Smooth muscle cell (in vitro differentiated cells): ENCODE measurements around the gene ZC3H7A. TPM values are rescaled to one million over a fixed set of nuclear protein-coding genes. Genes with fewer than 3 reads are reported as not detected.

Source experiments
- DNase-seq: peaks from one replicate; lab custom pipeline; 2025; ENCODE audit not compliant: unreplicated experiment; lab: John Stamatoyannopoulos, UW
- H2AFZ ChIP-seq: fragments of 200-600 bp; sonication (generic); 2 replicates; pipeline ENCODE4 v1.6.0; 2016; ENCODE audit warnings: antibody characterized with exemption, low read depth, mild to moderate bottlenecking
- H3F3A ChIP-seq: fragments of 200-600 bp; sonication (generic); 2 replicates; pipeline ENCODE4 v1.6.0; 2017; ENCODE audit warnings: antibody characterized with exemption, low read depth
- H3K27ac ChIP-seq: fragments of 200-600 bp; sonication (generic); 2 replicates; pipeline ENCODE4 v1.5.1; 2016; ENCODE audit warnings: low read depth, mild to moderate bottlenecking
- H3K27me3 ChIP-seq: fragments of 200-600 bp; sonication (generic); 2 replicates; pipeline ENCODE4 v1.6.1; 2016; ENCODE audit warnings: low read depth, mild to moderate bottlenecking
- H3K36me3 ChIP-seq: fragments of 200-600 bp; sonication (generic); 2 replicates; pipeline ENCODE4 v1.5.1; 2016; ENCODE audit warnings: low read depth
- H3K4me1 ChIP-seq: fragments of 200-600 bp; sonication (generic); 2 replicates; pipeline ENCODE4 v1.5.1; 2016; ENCODE audit warnings: low read depth
- H3K4me2 ChIP-seq: fragments of 200-600 bp; sonication (generic); 2 replicates; pipeline ENCODE4 v1.6.0; 2016; ENCODE audit warnings: mild to moderate bottlenecking
- H3K4me3 ChIP-seq: fragments of 200-600 bp; sonication (generic); 2 replicates; pipeline ENCODE4 v1.5.1; 2016; ENCODE audit warnings: mild to moderate bottlenecking
- H3K79me2 ChIP-seq: fragments of 200-600 bp; sonication (generic); 2 replicates; pipeline ENCODE4 v1.6.0; 2016; ENCODE audit warnings: low read depth, mild to moderate bottlenecking
- H3K9ac ChIP-seq: fragments of 200-600 bp; sonication (generic); 2 replicates; pipeline ENCODE4 v1.6.0; 2016; ENCODE audit warnings: low read depth
- H3K9me3 ChIP-seq: fragments of 200-600 bp; sonication (generic); replicated peaks from 2 replicates; pipeline ENCODE4 v1.5.1; 2016; ENCODE audit warnings: low read depth
- H4K20me1 ChIP-seq: fragments of 200-600 bp; sonication (generic); 2 replicates; pipeline ENCODE4 v1.6.0; 2016; ENCODE audit warnings: low read depth
- CTCF ChIP-seq: fragments of 200-600 bp; sonication (generic); IDR thresholded peaks from 2 replicates; pipeline ENCODE4 v1.5.1; 2017; ENCODE audit warnings: borderline replicate concordance, mild to moderate bottlenecking, antibody characterized with exemption; ENCODE audit not compliant: insufficient read depth, poor library complexity, severe bottlenecking
- WGBS: methylation state at CpG from one replicate; pipeline ENCODE4 v1.1.7; 2016; ENCODE audit warnings: low lambda C conversion rate; 5-methylcytosine and 5-hydroxymethylcytosine counted together
- polyA plus RNA-seq: library from polyadenylated mRNA; unstranded; fragments of >200 nt; fragmentation: Nextera tagmentation; extraction: Ambion mirVana; gene quantifications from 2 replicates; pipeline ENCODE4 v1.2.1, GENCODE V29; 2016
- small RNA-seq: library from RNA; depleted of rRNA; stranded (forward); fragments of <200 nt; gene quantifications from one replicate; pipeline ENCODE3, GENCODE V24; 2014
- total RNA-seq: library from RNA; depleted of rRNA; stranded (reverse); fragments of >200 nt; gene quantifications from 2 replicates; pipeline ENCODE4 v1.2.3, GENCODE V29; 2014

The ZC3H7A gene
- total and polyA plus RNA-seq, 2 experiments from 2014 or later, result 37.3 to 38.6 TPM

- Histone ChIP-seq H3K27me3 (no peaks in the 10 kb centered on the region), H3K36me3 (peaks cover 4% of the 10 kb centered on the region), H2AFZ (no peak overlapping the region), H3K4me3 (no peak overlapping the region), H3K4me1 (no peaks in the 10 kb centered on the region), H4K20me1 (peaks cover 92% of the 10 kb centered on the region), H3K9ac (no peak overlapping the region), H3F3A (no peaks in the 10 kb centered on the region), H3K27ac (no peak overlapping the region), H3K9me3 (no peaks in the 10 kb centered on the region), H3K4me2 (no peak overlapping the region), H3K79me2 (peaks cover 18% of the 10 kb centered on the region)
- 94% methylated on average over 5 of the region's 5 CpGs for WGBS
- no peak for DNase-seq
- TF ChIP-seq CTCF, result no peak
Measured at GRCh38 chr16:11706180-11706742, 90.8 kb downstream of the ZC3H7A start.

- H3K9me3 ChIP-seq, result no peaks in the 10 kb centered on the region
- WGBS, result 57% methylated on average over 6 of the region's 6 CpGs
- H3K27ac ChIP-seq, result no peak overlapping the region
- no peak for TF ChIP-seq CTCF
- DNase-seq, result no peak
- H3K79me2 ChIP-seq, result peaks cover 18% of the 10 kb centered on the region
- no peak overlapping the region for H2AFZ ChIP-seq
- H4K20me1 ChIP-seq, result peaks cover 91% of the 10 kb centered on the region
- H3K27me3 ChIP-seq, result no peaks in the 10 kb centered on the region
- no peak overlapping the region for H3K4me3 ChIP-seq
- no peak overlapping the region for H3K9ac ChIP-seq
- peaks cover 4% of the 10 kb centered on the region for H3K36me3 ChIP-seq
- no peaks in the 10 kb centered on the region for H3K4me1 ChIP-seq
- H3F3A ChIP-seq, result no peaks in the 10 kb centered on the region
- no peak overlapping the region for H3K4me2 ChIP-seq
Measured at GRCh38 chr16:11705311-11706025, 91.6 kb downstream of the ZC3H7A start.

Small RNA genes lying within 50 kb of the gene (small RNA-seq; reads per million reads assigned to genes)
- gene RF00017, result not detected

Other genes with a start within 250 kb of the ZC3H7A start
- gene LITAF, start 210.3 kb downstream of the ZC3H7A start, total RNA-seq, result 40.4 and 77.9 TPM in 2 replicates
- gene LITAF, start 210.3 kb downstream of the ZC3H7A start, polyA plus RNA-seq, result 72.6 and 98.0 TPM in 2 replicates
- gene SNN, start 128.8 kb downstream of the ZC3H7A start, total RNA-seq, result 6.4 and 8.2 TPM in 2 replicates
- gene SNN, start 128.8 kb downstream of the ZC3H7A start, polyA plus RNA-seq, result 10.1 and 10.9 TPM in 2 replicates
- 30.8 and 31.1 TPM in 2 replicates for gene TXNDC11, start 54.4 kb downstream of the ZC3H7A start, total RNA-seq
- 27.3 and 27.9 TPM in 2 replicates for gene TXNDC11, start 54.4 kb downstream of the ZC3H7A start, polyA plus RNA-seq
- 157 and 165 TPM in 2 replicates for gene RSL1D1, start 54.3 kb upstream of the ZC3H7A start, total RNA-seq
- 104 and 138 TPM in 2 replicates for gene RSL1D1, start 54.3 kb upstream of the ZC3H7A start, polyA plus RNA-seq
- gene GSPT1, start 118.7 kb upstream of the ZC3H7A start, total RNA-seq, result 65.3 and 85.4 TPM in 2 replicates
- gene GSPT1, start 118.7 kb upstream of the ZC3H7A start, polyA plus RNA-seq, result 79.1 and 84.1 TPM in 2 replicates
- gene NPIPB2, start 144.8 kb upstream of the ZC3H7A start, total RNA-seq, result 10.6 and 12.2 TPM in 2 replicates
- gene NPIPB2, start 144.8 kb upstream of the ZC3H7A start, polyA plus RNA-seq, result 3.8 and 8.4 TPM in 2 replicates
- gene TNFRSF17, start 168.0 kb upstream of the ZC3H7A start, total RNA-seq, result not detected in 2 replicates
- gene TNFRSF17, start 168.0 kb upstream of the ZC3H7A start, polyA plus RNA-seq, result not detected in 2 replicates
- gene SNX29, start 179.5 kb upstream of the ZC3H7A start, total RNA-seq, result 7.3 and 10.0 TPM in 2 replicates
- gene SNX29, start 179.5 kb upstream of the ZC3H7A start, polyA plus RNA-seq, result 9.4 and 22.1 TPM in 2 replicates